C4-2B (cell line): ENCODE results near the gene MMD.

Source experiments
- H3K27ac ChIP-seq: fragments of 450-650 bp; 2 replicates; pipeline ENCODE4 v1.5.1; 2017
- CTCF ChIP-seq: fragments of 450-650 bp; conservative IDR thresholded peaks from 2 replicates; pipeline ENCODE4 v1.5.1; 2017; ENCODE audit warnings: mild to moderate bottlenecking
- ZFX ChIP-seq: fragments of 450-650 bp; IDR thresholded peaks from 2 replicates; pipeline ENCODE4 v1.6.1; 2017

The MMD gene

GRCh38 chr17:55416000-55416399, 5.6 kb downstream of the MMD start:
- TF ChIP-seq ZFX (no peak), CTCF (no peak)

GRCh38 chr17:55414983-55415382, 6.7 kb downstream of the MMD start:
- no peak for TF ChIP-seq ZFX
- no peak for TF ChIP-seq CTCF
- no peak overlapping the region for H3K27ac ChIP-seq

More at GRCh38 chr17:55416000-55416399, 5.6 kb downstream of the MMD start:
- no peak overlapping the region for H3K27ac ChIP-seq

- TF ChIP-seq CTCF (no peak), ZFX (no peak)
- H3K27ac ChIP-seq = no peak overlapping the region
Measured at GRCh38 chr17:55413825-55414489, 7.7 kb downstream of the MMD start.

GRCh38 chr17:55411463-55411855, 10.2 kb downstream of the MMD start:
- H3K27ac ChIP-seq = no peak overlapping the region
- no peak for TF ChIP-seq ZFX
- TF ChIP-seq CTCF = no peak

GRCh38 chr17:55410722-55411462, 10.7 kb downstream of the MMD start:
- no peak overlapping the region for H3K27ac ChIP-seq
- TF ChIP-seq ZFX (no peak), CTCF (no peak)

- no peak overlapping the region for H3K27ac ChIP-seq
- no peak for TF ChIP-seq ZFX
- TF ChIP-seq CTCF = no peak
Measured at GRCh38 chr17:55409030-55409800, 12.4 kb downstream of the MMD start.
